NCI-H1417 treated with DMSO at 0.1 percent for 48 hours (cell line): ENCODE measurements around the gene SEC16B.
"Not testable (repeated sequence)": the region's sequence is repeated elsewhere in the genome, so short reads cannot be mapped to it uniquely, and the experiment has no call there.

Source experiments
- DNase-seq: peaks from one replicate; lab custom pipeline; 2025; lab: John Stamatoyannopoulos, UW

The SEC16B gene, protein sequence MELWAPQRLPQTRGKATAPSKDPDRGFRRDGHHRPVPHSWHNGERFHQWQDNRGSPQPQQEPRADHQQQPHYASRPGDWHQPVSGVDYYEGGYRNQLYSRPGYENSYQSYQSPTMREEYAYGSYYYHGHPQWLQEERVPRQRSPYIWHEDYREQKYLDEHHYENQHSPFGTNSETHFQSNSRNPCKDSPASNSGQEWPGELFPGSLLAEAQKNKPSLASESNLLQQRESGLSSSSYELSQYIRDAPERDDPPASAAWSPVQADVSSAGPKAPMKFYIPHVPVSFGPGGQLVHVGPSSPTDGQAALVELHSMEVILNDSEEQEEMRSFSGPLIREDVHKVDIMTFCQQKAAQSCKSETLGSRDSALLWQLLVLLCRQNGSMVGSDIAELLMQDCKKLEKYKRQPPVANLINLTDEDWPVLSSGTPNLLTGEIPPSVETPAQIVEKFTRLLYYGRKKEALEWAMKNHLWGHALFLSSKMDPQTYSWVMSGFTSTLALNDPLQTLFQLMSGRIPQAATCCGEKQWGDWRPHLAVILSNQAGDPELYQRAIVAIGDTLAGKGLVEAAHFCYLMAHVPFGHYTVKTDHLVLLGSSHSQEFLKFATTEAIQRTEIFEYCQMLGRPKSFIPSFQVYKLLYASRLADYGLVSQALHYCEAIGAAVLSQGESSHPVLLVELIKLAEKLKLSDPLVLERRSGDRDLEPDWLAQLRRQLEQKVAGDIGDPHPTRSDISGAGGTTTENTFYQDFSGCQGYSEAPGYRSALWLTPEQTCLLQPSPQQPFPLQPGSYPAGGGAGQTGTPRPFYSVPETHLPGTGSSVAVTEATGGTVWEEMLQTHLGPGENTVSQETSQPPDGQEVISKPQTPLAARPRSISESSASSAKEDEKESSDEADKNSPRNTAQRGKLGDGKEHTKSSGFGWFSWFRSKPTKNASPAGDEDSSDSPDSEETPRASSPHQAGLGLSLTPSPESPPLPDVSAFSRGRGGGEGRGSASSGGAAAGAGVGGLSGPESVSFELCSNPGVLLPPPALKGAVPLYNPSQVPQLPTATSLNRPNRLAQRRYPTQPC

DNA sequence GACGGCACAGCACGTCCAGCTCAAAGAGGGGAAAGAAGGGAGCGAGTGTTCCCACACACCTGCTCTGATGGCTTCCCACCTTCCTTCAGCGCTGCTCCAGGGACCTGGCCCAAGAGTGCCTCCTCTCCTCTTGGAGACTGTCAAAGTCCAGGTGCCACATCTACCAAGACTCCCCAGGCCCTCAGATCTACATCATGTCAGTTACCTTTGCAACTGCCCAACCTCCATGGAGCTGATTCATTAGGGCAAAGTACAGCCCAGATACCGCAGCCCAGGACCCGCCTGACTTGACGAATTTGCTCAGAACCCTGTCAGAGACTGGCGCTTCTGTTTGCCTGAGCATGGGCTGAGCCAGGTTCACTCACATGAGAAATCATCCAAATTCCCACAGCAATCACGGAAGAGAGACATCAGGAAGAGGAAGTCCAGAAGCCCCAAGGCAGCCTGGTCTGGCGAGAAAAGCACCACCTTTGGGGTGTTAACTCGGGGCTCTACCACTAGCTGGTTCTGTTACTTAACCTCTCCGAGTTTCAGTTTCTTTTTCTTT, at the start of gene SEC16B:
SEC16B (minus strand) TSS at position 234 of the 547 bp plus-strand sequence. CDS start 2,077 bp downstream, outside the sequence.
- DNase-seq = no peak

DNA sequence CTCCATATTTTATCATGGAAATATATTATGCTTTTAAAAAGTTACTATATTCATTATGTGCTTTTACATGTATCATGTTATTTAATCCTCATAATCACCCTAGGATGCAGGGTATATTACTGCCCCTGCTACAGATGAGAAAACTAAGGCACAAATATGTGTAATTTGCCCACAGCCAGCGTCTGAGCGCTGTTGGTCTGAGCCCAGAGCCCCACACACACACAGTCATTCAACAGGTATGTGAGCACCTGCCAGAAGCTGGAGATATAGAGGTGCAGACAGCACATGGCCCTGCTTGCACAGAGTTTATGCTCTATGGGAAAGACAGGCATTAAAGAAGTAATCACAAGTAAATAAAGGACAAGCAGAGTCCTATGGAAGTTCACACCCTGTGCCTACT, 49.8 kb upstream of the SEC16B start:
- DNase-seq = no peak

DNA sequence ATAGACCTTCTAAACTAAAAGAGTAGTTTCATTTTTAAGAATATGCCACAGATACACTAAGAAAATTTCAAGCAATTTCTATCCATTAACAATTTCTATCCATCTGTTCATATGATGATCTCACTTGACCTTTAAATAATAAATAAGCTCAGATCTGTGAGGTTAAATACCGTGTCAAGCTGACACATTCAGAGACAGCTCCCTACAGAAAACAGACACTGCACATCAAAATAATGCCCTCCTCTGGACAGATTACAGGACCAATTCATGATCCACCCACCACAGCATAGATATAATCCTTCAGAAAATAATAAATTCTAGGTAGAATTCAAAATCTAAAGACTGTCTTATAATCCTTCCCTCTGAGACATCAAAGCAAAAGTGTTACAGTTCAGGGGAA, 49.4 kb upstream of the SEC16B start:
- no peak for DNase-seq

DNA sequence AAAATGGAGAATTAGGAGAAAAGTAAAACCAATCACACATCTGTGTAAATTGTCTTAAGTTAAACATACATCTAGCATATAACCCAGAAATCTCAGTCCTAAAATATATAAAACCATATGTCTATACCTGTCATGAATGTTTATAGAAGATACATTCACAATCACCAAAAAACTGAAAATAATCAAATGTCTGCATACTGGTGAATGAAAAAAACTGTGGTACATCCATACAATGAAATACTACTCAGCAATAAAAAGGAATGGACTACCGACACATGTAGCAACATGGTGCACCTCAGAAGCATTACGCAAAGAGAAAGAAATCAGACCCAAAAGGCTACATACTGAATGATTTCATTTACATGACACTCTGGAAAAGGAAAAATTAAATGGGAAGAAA, 47.7 kb upstream of the SEC16B start:
- DNase-seq = no peak

DNA sequence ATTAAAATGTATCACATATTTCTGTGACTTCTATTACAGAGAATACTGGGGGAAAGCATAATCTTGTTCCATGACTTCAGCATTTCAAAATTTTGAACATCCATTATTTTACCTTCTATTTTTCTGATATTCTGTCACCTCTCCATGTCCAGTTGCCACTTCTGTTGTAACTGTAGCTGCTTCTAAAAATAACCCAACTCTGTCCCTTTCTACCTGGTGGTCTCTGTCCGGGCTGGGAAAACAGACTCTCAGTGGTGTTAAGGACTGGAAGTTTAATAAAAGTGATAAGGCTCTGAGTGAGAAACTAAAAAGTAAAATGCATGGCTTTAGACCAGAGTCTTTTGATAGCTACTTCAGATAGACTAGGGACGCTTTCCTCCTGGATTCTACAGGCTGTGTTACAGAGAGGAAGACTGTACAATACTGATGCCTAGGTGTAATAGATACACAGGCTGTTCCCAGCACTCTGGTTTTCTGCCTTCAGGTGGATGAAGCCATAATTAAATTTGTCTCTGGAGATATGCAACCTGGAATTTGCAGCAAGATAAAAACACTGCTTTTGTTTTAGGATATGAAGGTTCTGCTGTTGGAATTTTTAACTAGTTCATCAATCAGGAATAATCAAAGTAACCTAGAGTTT, 42.1 kb upstream of the SEC16B start:
- no peak for DNase-seq

DNA sequence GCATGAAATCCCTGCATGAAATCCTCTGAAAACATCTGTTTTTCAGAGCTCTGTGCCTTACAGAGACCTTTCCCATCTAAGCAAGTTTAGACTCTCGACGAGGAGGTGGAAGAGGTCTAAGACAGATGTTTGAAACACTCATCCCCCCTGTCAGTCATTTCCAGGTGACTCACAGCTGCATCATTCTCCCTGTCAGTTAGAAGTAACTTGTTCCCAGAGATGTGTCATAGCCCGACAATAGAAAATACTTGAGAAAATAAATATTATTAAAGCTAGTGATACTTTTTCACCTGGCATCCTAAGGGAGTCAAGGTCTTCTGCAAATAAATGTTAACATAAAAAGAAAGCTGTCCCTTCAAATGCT, 41.6 kb upstream of the SEC16B start:
- DNase-seq = no peak

DNA sequence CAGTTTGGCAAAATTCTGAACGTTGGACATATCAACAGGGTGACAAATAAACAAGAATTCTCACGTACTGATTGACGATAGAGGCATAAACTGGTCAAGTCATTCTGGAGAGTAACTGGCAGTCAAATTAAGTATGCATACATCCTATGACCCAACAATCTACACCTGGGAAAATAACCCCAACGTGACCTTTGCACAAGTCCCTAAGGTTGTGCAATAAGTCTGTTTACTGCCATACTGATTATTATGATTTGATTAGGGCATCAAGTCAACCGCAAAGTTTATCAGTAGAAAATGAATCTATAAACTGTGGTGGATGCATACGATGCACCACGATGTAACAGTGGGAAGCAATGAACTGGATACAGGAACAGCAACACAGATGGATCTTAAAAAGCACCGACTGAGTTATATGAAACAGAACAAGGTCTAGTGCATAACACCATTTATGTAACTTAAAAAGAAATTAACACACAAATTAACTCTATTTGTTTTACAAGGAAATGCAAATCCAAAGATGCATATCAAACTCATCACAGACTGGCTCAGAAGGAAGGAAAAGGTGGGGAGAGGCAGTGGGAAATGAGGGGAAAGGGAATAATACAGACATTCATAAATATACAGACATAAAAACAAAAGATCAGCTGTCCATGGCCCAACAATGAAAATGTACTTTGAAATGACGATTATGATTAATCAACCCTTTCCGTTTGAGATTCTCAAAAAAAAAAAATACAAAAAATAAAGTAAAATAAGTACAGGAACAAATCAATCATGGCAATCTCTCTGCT, 41.0 kb upstream of the SEC16B start:
- DNase-seq = no peak

DNA sequence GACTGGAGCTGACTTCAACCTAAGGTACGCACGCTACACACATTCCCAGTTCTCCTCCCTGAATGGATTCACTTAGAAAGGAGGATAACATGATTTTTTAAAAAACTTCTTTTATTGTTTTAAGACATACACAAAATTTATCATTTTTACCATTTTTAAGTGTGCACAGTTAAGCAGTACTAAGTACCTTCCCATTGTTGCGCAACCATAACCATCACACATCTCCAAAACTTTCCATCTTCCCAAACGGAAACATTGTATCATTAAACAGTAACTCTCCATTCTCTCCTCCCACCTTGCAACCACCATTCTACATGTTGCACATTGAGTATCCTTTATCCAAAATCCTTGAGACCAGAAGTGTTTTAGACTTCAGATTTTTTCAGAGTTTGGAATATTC, 36.2 kb upstream of the SEC16B start:
- DNase-seq = no peak

DNA sequence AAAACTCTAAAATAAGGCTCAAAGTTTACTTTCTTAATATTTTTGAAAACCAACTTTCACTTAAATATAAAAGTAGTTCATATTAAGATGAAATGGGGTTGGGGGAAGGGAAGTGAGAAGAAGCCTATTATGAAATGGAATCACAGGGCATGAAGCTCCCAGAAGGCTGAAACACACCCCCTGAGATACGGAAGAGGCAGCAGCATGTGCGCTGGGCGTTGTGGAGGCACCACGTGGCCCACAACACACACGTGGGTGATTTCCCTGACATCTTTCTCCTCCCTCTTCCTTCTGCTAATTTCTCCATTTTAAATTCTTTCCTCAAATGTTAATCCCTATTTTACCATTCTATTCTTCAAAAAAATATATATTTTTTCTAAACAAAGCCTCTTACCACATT, 35.6 kb upstream of the SEC16B start:
- DNase-seq = no peak

DNA sequence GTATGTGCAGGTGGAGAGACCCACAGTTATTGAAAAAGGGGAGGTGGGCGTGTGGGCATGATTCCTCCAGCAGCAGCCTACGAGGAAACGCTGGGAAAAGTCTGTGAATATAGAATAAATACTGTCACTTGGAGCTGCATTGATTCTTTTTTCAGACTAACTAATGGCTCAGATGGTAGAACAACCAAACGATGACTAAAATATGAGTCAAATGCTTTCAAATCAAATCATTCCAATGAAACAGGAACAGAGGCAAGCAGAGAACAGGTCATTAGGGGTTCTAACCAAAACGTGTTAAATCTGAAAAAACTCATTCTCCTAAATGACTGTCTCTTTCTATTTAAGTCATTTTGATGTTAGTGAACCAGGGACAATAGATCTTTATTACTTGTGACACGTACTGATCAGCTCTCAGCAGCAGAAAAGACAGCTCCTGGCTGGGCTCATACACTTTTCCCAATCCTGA, 35.1 kb upstream of the SEC16B start:
- no peak for DNase-seq

DNA sequence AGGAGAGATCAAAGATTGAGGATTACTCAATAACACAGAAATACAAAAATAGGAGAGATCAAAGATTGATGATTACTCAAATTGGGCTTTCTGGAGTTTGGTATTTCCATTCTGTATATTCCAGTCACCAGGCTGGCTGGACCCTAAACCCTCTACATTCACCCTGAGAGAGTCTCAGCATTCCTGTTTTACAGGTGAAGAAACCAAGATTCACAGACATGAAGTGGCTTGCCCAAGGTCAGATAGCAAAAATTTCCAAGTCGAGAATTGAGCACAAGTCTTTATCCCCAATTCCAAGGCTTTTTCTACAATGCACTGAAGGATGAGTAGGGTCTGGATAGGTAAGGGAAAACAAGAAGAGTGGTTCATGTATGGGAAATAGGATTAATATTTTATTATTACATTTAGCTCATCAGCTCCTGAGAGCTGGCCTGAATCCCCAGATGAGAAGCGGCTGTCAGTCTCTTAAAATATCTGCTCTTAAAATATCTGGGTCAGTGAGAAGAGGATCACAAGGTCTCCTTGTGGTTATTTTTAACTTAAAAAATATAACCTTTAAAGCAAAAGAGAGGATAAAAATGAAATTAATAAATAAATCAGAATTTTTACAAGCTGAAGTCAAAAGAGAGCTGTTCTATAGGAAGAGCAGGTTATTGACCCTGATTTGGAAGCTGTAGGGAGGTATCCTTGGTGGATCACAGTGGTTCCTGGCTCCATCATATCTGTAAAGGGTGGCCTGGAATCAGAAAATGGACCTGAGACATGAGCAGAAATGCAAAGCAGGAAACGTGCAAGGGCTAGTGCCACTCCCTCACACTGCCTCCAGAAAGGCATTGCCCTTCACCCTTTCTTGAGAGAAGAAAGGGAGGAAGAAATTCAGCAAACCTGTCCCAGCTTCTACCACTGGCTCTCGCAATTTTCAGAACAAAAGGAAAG, 29.1 kb upstream of the SEC16B start:
- no peak for DNase-seq

DNA sequence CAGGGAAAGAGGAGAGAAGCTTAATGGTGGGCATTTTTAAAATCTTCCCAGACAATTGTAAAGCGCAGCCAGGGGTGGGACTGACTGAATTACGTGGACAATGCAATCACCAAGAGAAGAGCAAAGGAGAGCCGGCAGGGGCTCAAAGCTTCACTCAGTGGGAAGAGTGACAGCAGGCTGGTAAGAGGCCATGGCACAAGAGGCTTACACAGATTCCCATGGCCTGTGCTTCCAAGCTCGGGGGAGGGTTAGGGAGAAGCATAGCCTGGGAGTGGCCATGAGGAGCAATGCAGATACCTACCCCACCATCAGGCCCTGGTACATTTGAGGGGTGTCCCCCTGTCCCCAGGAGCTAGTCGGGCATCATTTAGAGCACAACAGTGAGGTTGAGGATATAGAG, 27.1 kb upstream of the SEC16B start:
- no peak for DNase-seq

DNA sequence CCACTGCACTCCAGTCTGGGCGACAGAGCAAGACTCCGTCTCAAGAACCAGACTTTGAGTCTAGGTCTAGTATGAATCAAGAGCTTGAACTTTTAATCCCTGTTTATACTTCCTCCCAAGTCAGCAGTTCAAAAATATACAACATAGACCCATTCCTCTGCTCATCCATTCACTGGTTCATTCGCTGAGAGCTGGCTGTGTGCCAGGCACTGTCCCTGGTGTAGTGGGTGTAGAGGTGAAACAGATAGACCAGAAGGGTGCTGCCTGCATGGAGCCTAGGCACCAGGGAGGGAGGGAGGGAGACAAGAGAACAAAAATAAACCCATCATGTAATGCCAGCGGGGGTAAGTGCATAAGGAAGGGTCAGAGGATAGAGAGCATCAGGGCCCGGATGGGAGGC, 25.5 kb upstream of the SEC16B start:
- DNase-seq = no peak

DNA sequence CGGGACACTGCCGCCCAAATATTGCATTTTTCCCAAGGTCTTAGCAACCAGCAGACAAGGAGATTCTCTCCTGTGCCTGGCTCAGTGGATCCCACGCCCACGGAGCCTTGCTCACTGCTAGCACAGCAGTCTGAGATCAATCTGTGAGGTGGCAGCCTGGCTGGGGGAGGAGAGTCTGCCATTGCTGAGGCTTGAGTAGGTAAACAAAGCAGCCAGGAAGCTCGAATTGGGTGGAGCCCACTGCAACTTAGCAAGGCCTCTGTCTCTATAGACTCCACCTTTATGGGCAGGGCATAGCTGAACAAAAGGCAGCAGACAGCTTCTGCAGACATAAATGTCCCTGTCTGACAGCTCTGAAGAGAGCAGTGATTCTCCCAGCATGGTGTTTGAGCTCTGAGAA, 16.4 kb upstream of the SEC16B start:
- not testable (repeated sequence) for DNase-seq

DNA sequence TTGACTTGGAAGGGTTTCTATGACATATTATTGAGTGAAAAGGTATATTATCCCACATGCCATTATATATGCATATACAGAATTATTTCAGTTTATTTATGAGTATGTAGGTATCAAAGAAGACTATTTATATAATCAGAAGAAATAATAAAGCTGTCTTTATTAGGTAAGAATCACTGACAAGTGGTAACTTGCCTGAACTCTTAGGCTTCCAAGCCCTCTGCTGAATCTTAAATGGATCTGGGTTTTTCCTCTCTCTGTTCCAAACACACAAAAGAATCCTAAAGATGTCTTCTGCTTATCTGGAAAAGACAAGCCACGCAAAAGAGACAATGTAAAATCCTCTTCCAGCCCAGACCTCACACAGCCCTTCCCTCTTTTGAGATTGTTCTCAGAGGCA, 14.9 kb upstream of the SEC16B start:
- no peak for DNase-seq

DNA sequence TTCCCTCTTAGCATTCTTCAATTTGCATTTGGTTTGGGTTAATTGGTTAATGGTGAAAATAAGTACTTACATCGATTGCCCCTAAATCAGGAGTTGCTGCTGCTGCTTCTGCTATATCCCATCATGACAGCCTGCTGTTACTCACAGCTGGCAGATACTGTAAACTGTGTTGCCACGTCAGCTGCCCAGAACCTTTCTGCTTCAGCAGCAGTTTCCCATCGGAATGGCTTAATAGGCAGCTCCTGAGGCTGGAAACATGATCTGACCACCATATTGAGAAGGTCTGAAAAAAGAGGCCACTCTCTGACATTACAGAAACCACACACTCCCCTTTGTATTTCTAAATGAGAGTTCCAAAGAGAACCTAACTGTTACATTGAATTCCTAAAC, 14.3 kb upstream of the SEC16B start:
- DNase-seq = no peak

DNA sequence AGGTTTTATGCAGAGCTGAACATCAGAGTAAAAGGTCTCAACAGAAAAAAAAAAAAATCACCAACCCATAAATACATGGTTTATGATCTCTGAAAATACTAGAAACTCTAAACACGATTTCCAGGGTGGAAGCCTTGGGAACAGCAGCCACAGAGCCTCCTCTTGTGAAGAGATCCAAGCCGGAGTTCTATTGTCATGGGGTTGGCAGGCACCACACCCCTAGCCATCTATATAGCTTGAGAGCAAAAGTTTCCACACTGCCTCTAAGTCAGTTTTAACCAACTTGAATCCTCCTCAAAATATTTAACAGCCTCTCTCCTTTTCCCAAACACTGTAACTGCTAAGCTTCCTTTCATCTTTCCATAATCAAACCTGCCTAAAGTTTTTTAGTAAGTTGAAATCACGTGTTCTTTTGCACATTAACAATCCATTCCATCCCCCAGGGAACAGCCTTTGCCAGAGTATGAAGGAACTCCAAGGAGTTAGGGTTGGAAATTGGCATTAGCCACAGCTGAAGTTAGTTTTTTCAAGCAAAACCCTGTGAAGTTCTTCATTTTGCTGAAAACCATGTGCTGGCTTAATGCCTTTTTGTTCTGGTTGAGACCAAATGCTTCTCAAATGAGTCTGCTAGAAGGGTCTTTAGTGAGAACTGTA, 13.8 kb upstream of the SEC16B start:
- DNase-seq = no peak

DNA sequence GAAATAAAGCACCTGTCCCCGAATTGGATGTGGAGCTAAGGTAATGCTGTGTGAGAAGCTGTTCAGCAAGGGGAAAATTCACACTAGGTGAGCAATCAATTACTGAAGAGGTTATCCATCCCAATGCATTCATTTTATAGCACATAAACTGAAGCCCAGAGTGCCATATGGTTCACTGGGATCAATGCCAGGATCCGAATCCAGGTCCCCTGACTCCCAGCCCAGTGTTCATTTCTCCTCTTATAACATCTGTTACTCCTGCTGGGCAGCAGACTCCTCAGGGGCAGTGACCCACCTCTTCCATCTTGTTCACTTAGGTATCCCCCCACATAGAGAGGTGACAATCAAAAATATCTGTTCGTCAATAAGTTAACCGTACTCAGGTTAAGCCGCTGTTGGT, 13.2 kb upstream of the SEC16B start:
- no peak for DNase-seq

DNA sequence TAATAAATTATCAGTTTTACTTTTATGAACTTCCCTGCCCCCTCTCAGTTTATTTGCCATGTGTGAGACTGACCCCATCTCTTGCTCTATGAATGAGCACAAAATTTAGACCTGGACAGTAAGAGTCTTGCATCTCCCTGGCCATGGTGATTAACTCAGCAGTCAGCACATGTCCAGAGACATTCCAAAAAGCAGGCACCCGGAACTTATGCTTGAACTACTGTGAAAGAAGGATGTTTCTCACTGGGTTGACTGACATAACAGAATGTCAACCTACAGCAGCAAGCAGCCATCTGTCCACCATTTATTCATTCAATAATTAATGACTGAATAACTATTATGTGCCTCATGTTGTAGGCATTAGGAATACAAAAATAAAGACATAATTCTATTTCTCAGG, 11.3 kb upstream of the SEC16B start:
- no peak for DNase-seq

DNA sequence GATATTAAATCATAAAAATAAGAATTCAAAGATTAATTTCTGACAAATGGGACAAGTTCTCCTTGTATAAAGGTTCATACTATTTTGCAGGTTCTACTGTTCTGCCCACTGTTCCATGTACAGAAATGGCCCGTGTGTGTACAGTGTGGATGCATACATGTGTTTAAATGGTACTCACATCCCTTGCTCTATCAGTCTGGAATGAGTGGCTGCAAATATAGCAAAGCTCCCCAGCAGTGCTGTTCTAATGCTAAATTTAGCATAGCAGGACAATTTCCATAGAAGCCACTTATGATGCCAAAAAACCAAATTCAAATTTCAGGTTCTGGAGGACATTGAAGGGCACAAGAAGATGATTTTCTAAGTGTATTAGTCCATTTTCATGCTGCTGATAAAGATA, 9.4 kb upstream of the SEC16B start:
- DNase-seq = no peak
